H1 (cell line): ENCODE measurements around the gene ARFGEF3. TPM values are rescaled to one million over a fixed set of nuclear protein-coding genes. Genes with fewer than 3 reads are reported as not detected.

Experiments used
- CTCF ChIA-PET: fragments of 300-600 bp; sonication (Branson Sonifier 250); formaldehyde crosslinking; loops from one replicate; lab custom pipeline; 2021; ENCODE audit not compliant: partially characterized antibody; lab: Charles Lee
- POLR2A ChIA-PET: fragments of 300-600 bp; sonication (Branson Sonifier 250); formaldehyde crosslinking; loops from one replicate; lab custom pipeline; 2021; ENCODE audit warnings: inconsistent platforms; ENCODE audit not compliant: partially characterized antibody; lab: Charles Lee
- DNase-seq, 2 experiments: peaks; one replicate each; pipeline versions ENCODE4 v3.0.0 to v3.0.0-alpha.2; 2010 to 2022; ENCODE audit warnings: low spot score in 2 of 2, low read depth in 1 of 2, mixed read lengths in 1 of 2
- FAIRE-seq: peaks from 2 replicates; lab custom pipeline; 2011; peaks lifted over from hg19 to GRCh38; lab: Jason Lieb, UNC
- H2AFZ ChIP-seq: 2 replicates; pipeline ENCODE4 v1.8.1; 2012; ENCODE audit warnings: low read length, inconsistent platforms
- H2AK5ac ChIP-seq: 2 replicates; pipeline ENCODE4 v1.6.1; 2013; ENCODE audit warnings: low read depth, low read length
- H2BK120ac ChIP-seq: replicated peaks from 2 replicates; pipeline ENCODE3; 2013; ENCODE audit warnings: low read depth, low read length, inconsistent platforms
- H2BK12ac ChIP-seq: 2 replicates; pipeline ENCODE4 v1.6.1; 2013; ENCODE audit warnings: low read depth, low read length
- H2BK15ac ChIP-seq: 2 replicates; pipeline ENCODE4 v1.6.1; 2013; ENCODE audit warnings: low read length
- H2BK20ac ChIP-seq: 2 replicates; pipeline ENCODE4 v1.6.1; 2013; ENCODE audit warnings: low read length
- H2BK5ac ChIP-seq: 2 replicates; pipeline ENCODE4 v1.6.1; 2013; ENCODE audit warnings: low read depth, low read length
- H3K14ac ChIP-seq: 2 replicates; pipeline ENCODE4 v1.6.1; 2013; ENCODE audit warnings: inconsistent platforms; ENCODE audit not compliant: insufficient read length
- H3K18ac ChIP-seq: 2 replicates; pipeline ENCODE4 v1.6.1; 2013; ENCODE audit warnings: low read length; ENCODE audit errors: extremely low read depth
- H3K23ac ChIP-seq: 2 replicates; pipeline ENCODE4 v1.6.1; 2013; ENCODE audit warnings: inconsistent platforms; ENCODE audit not compliant: insufficient read length
- H3K23me2 ChIP-seq: 2 replicates; pipeline ENCODE4 v1.6.1; 2013; ENCODE audit warnings: low read depth, low read length
- H3K27ac ChIP-seq: 2 replicates; pipeline ENCODE4 v1.6.1; 2011; ENCODE audit warnings: low read depth, low read length, inconsistent platforms
- H3K27me3 ChIP-seq, 4 experiments: replicated peaks in 1 of 4; 1 replicate in 1 of 4; 2 replicates in 3 of 4; pipeline versions ENCODE4 v1.6.1 to v1.8.1; 2011 to 2013; ENCODE audit warnings: low read length in 3 of 4, mild to moderate bottlenecking in 3 of 4, inconsistent platforms in 2 of 4, mixed read lengths in 2 of 4, moderate library complexity in 1 of 4; ENCODE audit not compliant: control insufficient read depth in 3 of 4, insufficient read depth in 3 of 4; ENCODE audit errors: extremely low read depth in 1 of 4
- H3K36me3 ChIP-seq, 4 experiments: 2 replicates each; pipeline versions ENCODE4 v1.6.1 to v1.8.1; 2011 to 2013; ENCODE audit warnings: mild to moderate bottlenecking in 4 of 4, low read length in 3 of 4, moderate library complexity in 2 of 4, control low read depth in 1 of 4, inconsistent platforms in 1 of 4; ENCODE audit not compliant: insufficient read depth in 4 of 4, control insufficient read depth in 2 of 4
- H3K4ac ChIP-seq: replicated peaks from 2 replicates; pipeline ENCODE3; 2013; ENCODE audit warnings: low read length, low read depth, mixed read lengths, inconsistent platforms; ENCODE audit not compliant: insufficient read length
- H3K4me1 ChIP-seq, 4 experiments: replicated peaks in 1 of 4; 1 replicate in 1 of 4; 2 replicates in 3 of 4; pipeline versions ENCODE4 v1.6.1 to v1.8.1; 2011 to 2013; ENCODE audit warnings: low read length in 3 of 4, inconsistent platforms in 2 of 4, mixed read lengths in 1 of 4; ENCODE audit not compliant: insufficient read depth in 4 of 4, control insufficient read depth in 3 of 4
- H3K4me2 ChIP-seq, 2 experiments: 2 replicates each; pipeline versions ENCODE4 v1.6.1 to v1.8.1; 2011 to 2013; ENCODE audit warnings: low read depth in 2 of 2, low read length in 2 of 2, control low read depth in 1 of 2, inconsistent platforms in 1 of 2, mild to moderate bottlenecking in 1 of 2; ENCODE audit not compliant: insufficient read depth in 1 of 2
- H3K4me3 ChIP-seq, 4 experiments: fragments of 200-600, 300-600 bp in 1 of 4; sonication (generic), shearing (Covaris generic), sonication (Bioruptor Twin) in 1 of 4; 2 replicates each; pipeline versions ENCODE4 v1.5.1 to v1.8.1; 2011 to 2016; ENCODE audit warnings: low read length in 4 of 4, low read depth in 3 of 4, control low read depth in 2 of 4, inconsistent platforms in 2 of 4, mild to moderate bottlenecking in 2 of 4, mixed read lengths in 1 of 4, moderate library complexity in 1 of 4; ENCODE audit not compliant: insufficient read depth in 2 of 4; ENCODE audit errors: extremely low read depth in 1 of 4
- H3K56ac ChIP-seq: replicated peaks from 2 replicates; pipeline ENCODE3; 2013; ENCODE audit warnings: low read depth, mild to moderate bottlenecking, mixed read lengths, low read length, inconsistent platforms; ENCODE audit not compliant: insufficient read length
- H3K79me1 ChIP-seq: 2 replicates; pipeline ENCODE4 v1.6.1; 2013; ENCODE audit warnings: low read depth, low read length, control low read depth
- H3K79me2 ChIP-seq, 2 experiments: 2 replicates each; pipeline versions ENCODE4 v1.6.1 to v1.8.1; 2012 to 2013; ENCODE audit warnings: low read length in 2 of 2, mild to moderate bottlenecking in 2 of 2, inconsistent platforms in 1 of 2; ENCODE audit not compliant: insufficient read depth in 2 of 2, control insufficient read depth in 1 of 2
- H3K9ac ChIP-seq, 4 experiments: replicated peaks in 1 of 4; 1 replicate in 1 of 4; 2 replicates in 3 of 4; pipeline versions ENCODE4 v1.6.1 to v1.8.1; 2011 to 2013; ENCODE audit warnings: low read depth in 3 of 4, low read length in 3 of 4, control low read depth in 2 of 4, mild to moderate bottlenecking in 2 of 4, moderate library complexity in 2 of 4, inconsistent platforms in 1 of 4; ENCODE audit errors: extremely low read depth in 1 of 4
- H3K9me3 ChIP-seq, 2 experiments: 2 replicates each; pipeline versions ENCODE4 v1.6.1 to v1.8.1; 2012 to 2013; ENCODE audit warnings: mild to moderate bottlenecking in 2 of 2, moderate library complexity in 2 of 2, control low read depth in 1 of 2, inconsistent platforms in 1 of 2, low read depth in 1 of 2, low read length in 1 of 2, mixed read lengths in 1 of 2; ENCODE audit not compliant: insufficient read depth in 2 of 2
- H4K20me1 ChIP-seq, 2 experiments: replicated peaks in 1 of 2; 2 replicates each; pipeline versions ENCODE3 to v1.8.1; 2011 to 2013; ENCODE audit warnings: inconsistent platforms in 2 of 2, low read length in 2 of 2, mild to moderate bottlenecking in 1 of 2; ENCODE audit not compliant: insufficient read depth in 2 of 2, control insufficient read depth in 1 of 2
- H4K5ac ChIP-seq: 2 replicates; pipeline ENCODE4 v1.6.1; 2013; ENCODE audit warnings: low read length, low read depth, mixed read lengths, inconsistent platforms; ENCODE audit not compliant: insufficient read length
- H4K8ac ChIP-seq: 2 replicates; pipeline ENCODE4 v1.8.0; 2013; ENCODE audit warnings: mild to moderate bottlenecking, moderate library complexity, low read length, inconsistent platforms; ENCODE audit not compliant: insufficient read depth; ENCODE audit errors: extremely low read depth
- H4K91ac ChIP-seq: replicated peaks from 2 replicates; pipeline ENCODE3; 2013; ENCODE audit warnings: low read length, mixed read lengths, inconsistent platforms; ENCODE audit not compliant: insufficient read length
- BACH1 ChIP-seq: IDR thresholded peaks from 2 replicates; pipeline ENCODE4 v1.6.1; 2012; ENCODE audit warnings: low read length, improper control_type of control experiment
- EP300 ChIP-seq, 2 experiments: IDR thresholded peaks; 1 replicate in 1 of 2; 2 replicates in 1 of 2; pipeline ENCODE4 v1.6.1; 2011 to 2012; ENCODE audit warnings: low read depth in 2 of 2, low read length in 2 of 2, mild to moderate bottlenecking in 2 of 2, borderline replicate concordance in 1 of 2, inconsistent platforms in 1 of 2, moderate library complexity in 1 of 2
- EZH2 ChIP-seq: fragments of 200-600 bp; sonication (generic); IDR thresholded peaks from 2 replicates; pipeline ENCODE4 v1.7.1; 2012; ENCODE audit warnings: low read depth, mild to moderate bottlenecking, moderate library complexity, low read length, inconsistent platforms; ENCODE audit not compliant: severe bottlenecking
- GABPA ChIP-seq: IDR thresholded peaks from 2 replicates; pipeline ENCODE4 v1.6.1; 2011; ENCODE audit warnings: mild to moderate bottlenecking, low read length, moderate library complexity, borderline replicate concordance; ENCODE audit not compliant: insufficient read depth
- KDM4A ChIP-seq: IDR thresholded peaks from one replicate; pipeline ENCODE4 v1.7.1; 2012; ENCODE audit warnings: low read depth, mild to moderate bottlenecking, moderate library complexity, low read length, inconsistent platforms; ENCODE audit not compliant: severe bottlenecking
- RBBP5 ChIP-seq: IDR thresholded peaks from 2 replicates; pipeline ENCODE4 v1.7.1; 2012; ENCODE audit warnings: low read depth, mild to moderate bottlenecking, inconsistent platforms, low read length, moderate library complexity, borderline replicate concordance
- RNF2 ChIP-seq: fragments of 200-900, 300-1000 bp; sonication (generic); IDR thresholded peaks from 2 replicates; pipeline ENCODE4 v1.7.1; 2016; ENCODE audit warnings: borderline replicate concordance, low read depth, mild to moderate bottlenecking, antibody characterized with exemption, low read length; ENCODE audit not compliant: poor library complexity, severe bottlenecking; ENCODE audit errors: missing control alignments
- TAF7 ChIP-seq: optimal IDR thresholded peaks from 2 replicates; pipeline ENCODE3; 2011; ENCODE audit warnings: low read depth, mild to moderate bottlenecking, inconsistent platforms, low read length, moderate library complexity, borderline replicate concordance
- TEAD4 ChIP-seq: IDR thresholded peaks from 2 replicates; pipeline ENCODE4 v1.6.1; 2012; ENCODE audit warnings: low read depth, low read length, inconsistent platforms, mixed read lengths
- WGBS, 2 experiments: shearing (Covaris generic) in 1 of 2; methylation state at CpG; one replicate each; pipeline versions ENCODE4 v1.1.6 to v1.1.7; 2013 to 2015; ENCODE audit warnings: low lambda C conversion rate in 2 of 2, mixed read lengths in 2 of 2, inconsistent platforms in 1 of 2, low coverage in 1 of 2, missing lambda C conversion rate in 1 of 2; ENCODE audit not compliant: insufficient replicate concordance in 2 of 2, insufficient coverage in 1 of 2, insufficient read length in 1 of 2; ENCODE audit errors: extremely low coverage in 1 of 2, missing lambda C conversion rate in 1 of 2; 5-methylcytosine and 5-hydroxymethylcytosine counted together
- polyA plus RNA-seq, 7 experiments: library from polyadenylated mRNA; depleted of rRNA in 3 of 7; stranded (reverse) in 5 of 7; unstranded in 2 of 7; fragments of >200 nt in 5 of 7; fragments of 200-250 nt in 2 of 7; gene quantifications; 1 replicate in 5 of 7; 2 replicates in 1 of 7; 4 replicates in 1 of 7; pipeline versions ENCODE4 v1.2.1 to v1.2.3, GENCODE V29; 2011 to 2013; ENCODE audit warnings: missing spikeins in 2 of 7, mixed read lengths in 2 of 7
- total RNA-seq: library from RNA; stranded (reverse); fragmentation: NEBNext Ultra II Directional; extraction: Animal tissue kit (Norgen Biotek cat#: 25700); gene quantifications from 2 replicates; pipeline ENCODE4 v1.2.1, GENCODE V29; 2021

The ARFGEF3 gene
- total and polyA plus RNA-seq, 2 of the 8 experiments (the other 6 are each of a cell fraction or from before 2014, with no cell fraction given) = 5.8 to 23.2 TPM

DNA sequence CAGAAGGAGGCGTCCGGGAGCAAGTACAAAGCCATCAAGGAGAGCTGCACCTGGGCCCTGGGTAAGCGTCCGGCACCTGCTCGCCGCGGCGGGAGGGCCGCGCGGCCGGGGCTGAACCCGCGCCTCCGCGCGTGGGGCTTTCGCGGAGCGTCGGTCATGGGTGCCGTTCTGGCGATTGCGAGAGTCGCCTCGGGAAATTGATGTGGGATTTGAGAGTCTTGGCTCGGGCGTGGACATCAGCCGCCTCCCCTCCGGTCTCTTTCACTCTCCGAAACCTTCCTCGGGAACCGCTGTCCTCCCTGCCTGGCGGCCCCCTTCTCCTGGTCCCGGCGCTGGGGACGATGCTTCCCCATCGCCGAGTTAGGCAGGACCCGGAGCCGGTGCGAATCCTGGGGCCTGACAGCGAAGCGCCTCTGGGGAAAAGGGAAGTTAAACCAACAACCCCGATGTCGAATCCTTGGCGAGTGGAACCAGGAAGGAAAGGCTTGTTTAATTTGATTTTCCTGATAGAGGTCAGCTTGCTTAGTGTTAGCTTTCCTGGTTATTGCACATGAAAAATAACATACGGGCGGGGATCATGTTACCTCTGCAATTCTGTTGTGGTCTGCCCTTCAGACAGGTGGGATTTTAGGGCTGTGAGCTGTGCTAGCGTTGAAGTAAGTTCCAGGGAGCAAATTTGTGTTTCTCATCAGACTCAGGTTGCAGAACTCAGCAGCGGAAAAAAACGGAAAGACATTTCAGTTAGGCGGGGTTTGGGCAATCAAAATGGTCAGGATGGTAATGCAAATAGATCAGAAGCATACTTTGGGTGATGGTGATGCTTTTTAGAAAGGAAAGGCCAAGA lies 594 bp downstream of the ARFGEF3 start:
- Histone ChIP-seq H3K14ac (no peak overlapping the region), H4K91ac (no peak overlapping the region), H4K8ac (peak overlapping the region; percentile 75; the same call in 1 of the 2 replicates), H3K36me3 (no peaks in the 10 kb centered on the region), H2AFZ (0 out of 2 replicates have a peak overlapping the region, but pooled peaks have one; percentile 0), H3K23me2 (peaks cover 14% of the 10 kb centered on the region), H3K9me3 (no peaks in the 10 kb centered on the region), H3K4me2 (peak overlapping the region; percentile 79 to 94), H2BK15ac (no peak overlapping the region), H2BK20ac (no peak overlapping the region; the same call in 1 of the 2 replicates), H3K4me1 (peaks cover 2 to 13% (median 11%) of the 10 kb centered on the region in 4 experiments; a peak in 5 of 7 replicates), H2BK12ac (no peak overlapping the region), H4K5ac (no peak overlapping the region), H3K79me1 (peaks cover 2% of the 10 kb centered on the region; the same call in 1 of the 2 replicates), H3K56ac (no peak overlapping the region), H3K27ac (no peak overlapping the region), H2BK120ac (no peak overlapping the region), H3K18ac (no peak overlapping the region; the same call in none of the 2 replicates), H3K4me3 (peak overlapping the region; percentile 66 to 90 (median 89)), H3K9ac (peak overlapping the region in 3 of 4 experiments; percentile 50 to 70 (median 62); a peak in 6 of 7 replicates), H3K27me3 (peaks cover 0 to 3% (median 2%) of the 10 kb centered on the region in 4 experiments; a peak in 4 of 7 replicates), H4K20me1 (no peaks in the 10 kb centered on the region), H2AK5ac (no peak overlapping the region), H3K23ac (no peak overlapping the region), H2BK5ac (no peak overlapping the region), H3K79me2 (peaks cover 6 to 23% of the 10 kb centered on the region in 2 experiments; a peak in 3 of 4 replicates), H3K4ac (no peak overlapping the region)
- WGBS, 2 experiments = 3% methylated on average over 47 of the region's 53 CpGs; no CpG with 5 or more reads in 1 of the 2 experiments
- ChIA-PET POLR2A (interaction anchor here (0.8 to 2.2 kb wide), 6 partner anchors 16 to 107 kb away, joined by 3 to 5 read pairs (median 3); no protein-coding TSS in a partner anchor), CTCF (interaction anchor here (1.0 to 1.2 kb wide), 4 partner anchors 28 to 73 kb away, joined by 3 to 5 read pairs (median 4); no protein-coding TSS in a partner anchor)
- FAIRE-seq (no peak), DNase-seq (peak in 1 of 2 experiments; percentile 60)
- no peak for TF ChIP-seq EZH2
- TF ChIP-seq RBBP5 = peak; percentile 59
- TF ChIP-seq TEAD4 = no peak
- TF ChIP-seq EP300 (IDR thresholded peaks at IDR 0.05; ENCODE audit: borderline replicate concordance in 1 of 2, low read depth in 2 of 2, low read length in 2 of 2) = no peak
- TF ChIP-seq RNF2 = no peak
- TF ChIP-seq TAF7 = no peak
- TF ChIP-seq KDM4A = peak; percentile 97
- no peak; the same call in 1 of the 2 replicates for TF ChIP-seq BACH1
- no peak; the same call in 1 of the 2 replicates for TF ChIP-seq GABPA
